Kidney glomerular epithelial cell (primary cell): ENCODE results near the gene DNAJA3.
A peak's percentile ranks its signal among the peaks of the same experiment; 100 is the strongest.

Source experiments
- DNase-seq: peaks from one replicate; lab custom pipeline; 2025; lab: John Stamatoyannopoulos, UW

The DNAJA3 gene

DNA sequence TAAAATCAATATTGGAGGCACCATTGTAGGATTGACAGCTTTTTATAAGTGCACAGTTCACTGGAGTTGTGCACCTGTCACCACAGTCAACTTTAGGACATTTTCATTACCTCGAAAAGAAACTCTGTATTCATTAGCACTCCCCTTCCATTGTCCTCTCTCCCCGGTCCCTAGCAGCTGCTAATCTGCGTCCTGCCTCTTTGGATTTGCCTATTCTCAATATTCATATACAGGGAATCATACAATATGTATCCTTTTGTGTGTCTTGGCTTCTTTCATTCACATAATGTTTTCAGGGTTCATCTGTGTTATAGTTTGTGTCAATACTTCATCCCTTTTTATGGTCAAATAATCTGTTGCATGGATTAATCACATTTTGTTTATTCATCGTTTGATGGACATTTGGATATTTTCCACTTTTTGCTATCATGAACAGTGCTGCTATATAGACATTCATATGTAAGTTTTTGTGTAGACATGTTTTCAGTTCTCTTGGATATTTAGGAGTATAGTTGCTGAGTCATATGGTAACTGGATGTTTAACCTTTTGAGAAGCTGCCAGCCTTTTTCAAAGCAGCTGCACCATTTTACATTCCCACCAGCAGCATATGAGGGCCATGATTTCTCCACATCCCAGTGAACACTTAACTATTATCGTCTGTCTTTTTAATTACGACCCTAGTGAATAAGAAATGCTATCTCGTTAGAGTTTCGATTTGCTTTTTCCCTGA, 9.8 kb downstream of the DNAJA3 start:
- DNase-seq = no peak

DNA sequence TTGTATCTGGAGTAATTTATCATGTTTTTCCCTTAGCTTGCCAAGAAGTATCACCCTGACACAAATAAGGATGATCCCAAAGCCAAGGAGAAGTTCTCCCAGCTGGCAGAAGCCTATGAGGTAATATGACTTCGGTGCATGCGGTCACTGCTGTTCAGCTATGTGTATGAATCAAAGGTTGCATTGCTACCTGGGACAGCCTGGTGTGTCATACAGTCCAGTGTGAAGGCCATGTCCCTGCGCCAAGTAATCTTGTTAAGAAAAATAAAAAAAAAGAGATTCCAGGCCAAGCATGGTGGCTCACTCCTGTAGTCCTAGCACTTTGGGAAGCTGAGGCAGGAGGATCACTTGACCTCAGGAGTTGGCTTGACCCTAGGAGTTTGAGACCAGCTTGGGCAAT, 11.7 kb downstream of the DNAJA3 start:
- DNase-seq = no peak

DNA sequence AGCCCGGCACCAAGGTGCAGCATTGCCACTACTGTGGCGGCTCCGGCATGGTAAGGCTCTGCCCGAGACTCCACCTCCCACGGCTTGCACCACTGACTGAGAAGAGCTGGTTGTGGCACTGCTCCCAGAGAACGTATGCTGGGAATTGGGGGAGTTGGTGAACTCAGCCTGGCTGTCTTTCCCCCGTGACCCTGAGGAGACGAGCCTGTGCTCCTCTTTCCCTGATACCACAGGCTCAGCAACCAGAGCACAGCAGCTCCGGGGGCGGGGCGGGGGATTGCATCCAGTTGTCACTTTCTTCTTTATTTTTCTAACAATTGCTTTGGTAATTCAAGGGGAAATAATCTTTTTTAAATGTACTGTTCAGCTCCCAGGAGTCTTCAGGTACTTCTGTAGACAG, 16.7 kb downstream of the DNAJA3 start:
- DNase-seq = no peak

DNA sequence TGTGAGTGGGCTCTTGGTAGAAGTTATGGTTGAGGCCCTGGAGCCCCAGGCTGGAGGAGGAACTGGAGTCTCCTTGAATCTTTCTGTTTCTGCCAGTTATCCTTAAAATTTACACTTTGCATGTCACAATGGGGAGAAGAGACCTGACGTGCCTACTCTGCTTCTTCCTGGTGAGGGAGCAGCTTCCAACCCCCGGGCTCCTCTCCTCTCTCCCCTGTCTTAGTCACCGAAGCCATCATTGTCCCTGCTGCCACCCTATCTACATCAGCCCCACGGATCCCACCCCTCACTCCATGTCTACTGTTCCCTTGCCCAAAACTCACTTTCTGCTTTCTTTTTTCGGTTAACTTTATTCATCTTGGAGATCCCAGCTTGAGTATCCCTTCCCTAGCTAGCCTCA, 17.6 kb downstream of the DNAJA3 start:
- DNase-seq = no peak

DNA sequence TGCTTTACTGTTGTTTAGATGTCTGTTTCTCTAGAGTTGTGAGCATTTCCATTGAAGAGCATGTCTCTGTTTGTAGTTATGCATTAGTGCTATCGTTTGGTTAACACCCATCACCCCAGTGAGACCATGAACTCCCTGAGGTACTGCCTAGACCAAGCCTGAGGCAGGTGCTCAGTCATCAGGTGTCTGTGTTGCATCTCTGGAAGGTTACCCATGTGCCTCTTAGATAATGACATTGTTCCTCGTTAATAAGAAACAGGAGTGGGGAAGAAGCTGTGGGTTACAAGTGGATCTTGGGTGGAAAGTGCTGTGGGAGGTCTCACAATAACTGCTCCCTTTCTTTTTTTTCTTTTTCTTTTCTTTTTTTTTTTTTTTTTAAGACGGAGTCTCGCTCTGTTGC, 18.3 kb downstream of the DNAJA3 start:
- no peak for DNase-seq

DNA sequence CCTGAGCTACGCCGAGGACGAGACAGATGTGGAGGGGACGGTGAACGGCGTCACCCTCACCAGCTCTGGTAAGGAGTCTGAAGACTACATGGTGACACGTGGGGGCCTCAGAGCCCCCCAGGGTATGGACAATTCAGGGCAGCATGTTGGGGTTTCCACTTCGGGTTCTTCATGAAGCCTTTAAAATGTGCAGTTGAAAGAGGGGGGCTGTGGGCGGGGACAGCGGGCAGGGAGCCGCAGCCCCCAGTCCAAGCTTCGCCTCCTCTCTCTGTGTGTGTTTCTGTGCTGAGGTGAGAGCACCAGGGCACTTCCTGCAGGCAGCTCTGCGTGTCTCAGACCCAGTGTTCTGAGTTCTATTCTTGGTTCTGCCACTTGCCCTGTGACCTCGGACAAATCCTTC, 24.8 kb downstream of the DNAJA3 start:
- no peak for DNase-seq

DNA sequence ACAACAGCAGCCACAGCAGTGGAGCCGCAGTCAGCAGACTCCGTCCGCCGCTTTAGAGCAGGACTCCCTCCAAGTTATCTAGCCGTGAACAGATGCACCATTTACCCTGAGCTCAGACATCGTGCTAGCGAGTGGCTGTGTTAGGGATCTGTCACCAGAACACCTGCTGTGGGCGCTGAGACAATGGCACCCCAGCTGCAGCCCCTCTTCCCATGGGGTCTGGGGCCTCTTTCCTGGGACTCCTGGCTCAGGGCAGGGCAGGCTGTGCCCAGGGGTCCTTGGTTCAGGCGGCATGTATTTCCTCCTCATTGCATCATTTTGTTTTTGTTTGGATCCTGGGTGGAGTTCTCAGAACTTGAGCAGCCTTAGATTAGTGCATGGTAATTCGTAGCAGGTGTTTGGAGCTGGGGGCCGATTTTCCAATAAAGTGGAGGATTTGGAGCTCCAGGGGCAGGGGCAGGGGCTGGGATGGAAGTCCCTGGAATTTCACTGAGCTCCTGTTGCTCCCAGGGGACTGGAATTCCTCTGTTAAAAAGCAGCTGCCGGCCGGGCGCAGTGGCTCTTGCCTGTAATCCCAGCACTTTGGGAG, 25.4 kb downstream of the DNAJA3 start:
- DNase-seq = no peak

DNA sequence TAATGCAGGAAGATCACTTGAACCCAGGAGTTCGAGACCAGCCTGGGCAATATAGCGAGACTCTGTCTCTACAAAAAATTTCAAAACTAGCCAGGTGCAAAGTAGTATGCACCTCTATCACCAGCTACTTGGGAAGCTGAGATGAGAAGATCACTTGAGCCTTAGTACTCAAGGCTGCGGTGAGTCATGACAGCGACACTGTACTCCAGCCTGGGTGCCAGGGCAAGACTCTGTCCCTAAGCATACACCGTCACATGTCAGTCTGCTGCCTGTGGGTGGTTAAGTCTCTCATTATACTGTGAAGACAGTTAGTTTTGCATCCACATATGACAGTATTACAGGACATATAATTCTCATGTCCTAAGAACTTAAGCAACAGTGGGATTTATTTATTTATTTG, 27.0 kb downstream of the DNAJA3 start:
- DNase-seq = no peak

DNA sequence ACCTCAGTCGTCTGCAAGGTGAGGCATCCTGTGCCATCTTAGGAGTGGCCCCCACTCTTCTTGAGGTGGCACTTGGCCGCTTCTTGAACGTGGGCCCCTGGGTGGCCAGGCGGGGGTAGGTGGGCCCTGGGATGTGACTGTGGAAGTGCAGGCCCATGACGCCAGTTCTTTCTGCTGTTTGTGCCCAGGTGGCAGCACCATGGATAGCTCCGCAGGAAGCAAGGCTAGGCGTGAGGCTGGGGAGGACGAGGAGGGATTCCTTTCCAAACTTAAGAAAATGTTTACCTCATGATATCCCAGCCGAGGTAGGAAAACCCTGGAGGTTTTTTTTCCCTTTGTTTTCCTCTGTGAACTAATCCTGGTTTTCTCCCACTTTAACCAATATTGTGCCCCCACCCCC, 29.0 kb downstream of the DNAJA3 start:
- peak; percentile 4 for DNase-seq

DNA sequence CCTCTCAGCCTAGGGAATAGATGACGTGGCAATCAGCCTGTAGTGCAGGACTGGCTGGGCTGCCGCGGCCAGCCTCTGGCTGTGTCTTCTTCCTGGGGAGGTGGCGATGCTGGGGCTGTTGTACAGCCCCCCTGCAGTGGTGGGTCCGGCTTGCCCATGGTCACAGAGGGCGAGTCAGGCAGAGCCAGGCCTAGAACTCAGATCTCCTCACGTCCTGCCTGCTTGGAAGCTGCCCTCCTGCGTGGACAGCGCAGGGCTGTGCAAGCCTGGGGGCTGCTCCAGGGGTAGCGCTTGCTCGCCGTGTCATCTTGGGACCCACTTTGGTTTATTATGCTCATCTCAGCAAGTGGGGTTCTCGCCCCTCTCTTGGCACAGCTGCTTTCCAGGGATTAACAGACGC, 29.4 kb downstream of the DNAJA3 start:
- DNase-seq = no peak

DNA sequence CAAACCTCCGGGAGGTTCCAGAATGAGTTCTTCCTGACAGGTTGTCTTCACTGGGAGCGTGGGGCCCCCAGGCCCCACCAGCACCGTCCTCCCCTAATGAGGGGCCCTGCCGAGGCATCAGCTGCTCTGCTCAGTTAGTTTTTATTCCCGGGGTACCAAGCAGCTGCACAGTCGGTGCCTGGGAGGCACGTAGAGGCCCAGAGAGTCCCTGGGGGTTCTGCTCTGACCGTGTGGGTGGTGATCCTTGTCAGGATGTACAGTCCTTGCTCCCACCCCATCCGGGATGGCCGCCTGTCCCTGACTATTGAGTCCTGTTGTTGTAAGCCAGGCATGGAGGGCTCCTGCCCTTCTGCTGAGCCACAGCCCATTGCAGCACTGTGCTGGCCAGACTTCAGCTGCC, 30.3 kb downstream of the DNAJA3 start:
- DNase-seq = no peak

DNA sequence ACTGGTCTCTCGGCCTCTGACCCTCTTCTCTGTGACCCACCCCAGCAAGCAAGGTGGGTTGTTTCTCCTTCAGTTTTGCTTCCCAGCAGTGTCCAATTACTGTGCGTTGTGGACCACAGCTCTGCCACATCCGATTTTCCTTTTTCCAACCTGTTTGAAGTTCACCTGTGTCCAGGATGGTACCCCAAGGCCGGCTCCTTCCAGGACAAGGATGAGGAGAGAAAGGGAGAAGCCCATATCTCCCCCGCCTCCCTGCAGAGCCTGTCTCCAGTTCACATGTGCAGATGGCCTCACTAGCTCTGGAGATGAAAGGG, 35.2 kb downstream of the DNAJA3 start:
- no peak for DNase-seq

DNA sequence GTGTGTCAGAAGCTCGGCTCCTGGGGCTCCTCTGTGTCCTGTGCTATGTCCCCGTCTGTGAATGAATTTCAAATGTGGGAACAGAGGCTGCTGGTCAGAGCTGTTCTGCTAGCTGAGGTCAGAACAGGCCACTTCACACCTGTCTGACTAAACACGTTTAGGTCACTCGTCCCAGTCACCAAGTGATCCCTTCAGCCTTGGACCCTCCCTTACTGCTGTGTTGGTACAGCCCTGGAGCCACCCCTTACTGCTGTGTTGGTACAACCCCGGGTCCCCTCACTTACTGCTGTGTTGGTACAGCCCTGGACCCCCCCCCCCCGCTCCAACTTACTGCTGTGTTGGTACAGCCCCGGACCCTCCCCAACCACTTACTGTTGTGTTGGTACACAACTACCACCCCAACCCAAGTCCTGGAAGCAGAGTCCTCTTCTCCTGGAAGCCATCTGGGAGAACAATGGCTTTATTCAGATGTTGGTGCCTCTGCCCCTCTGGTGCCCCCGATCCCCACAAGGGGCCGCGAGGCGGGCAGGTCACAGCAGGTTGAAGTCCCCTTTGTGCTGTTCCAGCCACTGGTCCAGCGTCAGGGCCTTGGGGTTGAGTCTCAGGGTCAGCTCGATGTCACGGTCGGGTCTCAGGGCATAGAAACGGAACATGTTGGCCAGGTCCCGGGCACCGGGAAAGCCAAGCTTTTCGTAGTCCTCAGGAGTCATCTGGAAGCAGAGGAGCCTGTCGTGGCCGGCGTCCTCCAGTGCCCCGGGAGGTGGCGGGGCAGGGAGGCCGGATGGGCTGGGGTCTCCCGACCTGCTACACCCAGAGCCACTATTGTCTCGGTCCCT, 35.8 kb downstream of the DNAJA3 start:
- DNase-seq = no peak

DNA sequence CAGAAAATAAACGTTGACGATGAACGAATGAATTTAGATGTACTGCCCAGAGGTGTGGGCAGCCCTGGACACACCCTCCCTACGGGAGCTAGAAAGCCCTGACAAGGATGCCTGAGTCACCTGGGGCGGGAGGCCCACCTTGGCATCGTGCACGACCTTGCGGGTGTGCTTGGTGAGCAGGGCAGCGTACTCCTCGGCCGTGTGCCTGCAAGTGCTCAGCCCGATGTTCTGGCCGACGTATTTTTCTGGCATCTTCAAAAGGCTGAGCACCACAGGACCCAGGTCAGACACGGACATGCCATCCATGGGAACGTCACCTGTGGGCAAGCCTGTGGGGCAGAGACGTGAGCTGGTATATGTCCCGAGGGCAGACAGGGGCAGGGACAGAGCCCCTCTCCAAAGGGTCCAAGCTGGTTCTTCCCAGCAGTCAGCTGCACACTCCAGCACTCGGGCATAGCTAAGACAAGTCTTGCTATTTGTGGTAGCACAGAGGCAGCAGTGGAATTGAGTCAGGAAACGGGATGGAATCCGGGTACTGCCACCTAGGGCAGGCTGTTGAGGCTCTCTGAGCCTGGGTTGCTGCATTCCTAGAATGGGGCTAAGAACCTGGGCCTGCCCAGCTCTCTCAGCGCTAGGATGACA, 38.0 kb downstream of the DNAJA3 start:
- DNase-seq = no peak

DNA sequence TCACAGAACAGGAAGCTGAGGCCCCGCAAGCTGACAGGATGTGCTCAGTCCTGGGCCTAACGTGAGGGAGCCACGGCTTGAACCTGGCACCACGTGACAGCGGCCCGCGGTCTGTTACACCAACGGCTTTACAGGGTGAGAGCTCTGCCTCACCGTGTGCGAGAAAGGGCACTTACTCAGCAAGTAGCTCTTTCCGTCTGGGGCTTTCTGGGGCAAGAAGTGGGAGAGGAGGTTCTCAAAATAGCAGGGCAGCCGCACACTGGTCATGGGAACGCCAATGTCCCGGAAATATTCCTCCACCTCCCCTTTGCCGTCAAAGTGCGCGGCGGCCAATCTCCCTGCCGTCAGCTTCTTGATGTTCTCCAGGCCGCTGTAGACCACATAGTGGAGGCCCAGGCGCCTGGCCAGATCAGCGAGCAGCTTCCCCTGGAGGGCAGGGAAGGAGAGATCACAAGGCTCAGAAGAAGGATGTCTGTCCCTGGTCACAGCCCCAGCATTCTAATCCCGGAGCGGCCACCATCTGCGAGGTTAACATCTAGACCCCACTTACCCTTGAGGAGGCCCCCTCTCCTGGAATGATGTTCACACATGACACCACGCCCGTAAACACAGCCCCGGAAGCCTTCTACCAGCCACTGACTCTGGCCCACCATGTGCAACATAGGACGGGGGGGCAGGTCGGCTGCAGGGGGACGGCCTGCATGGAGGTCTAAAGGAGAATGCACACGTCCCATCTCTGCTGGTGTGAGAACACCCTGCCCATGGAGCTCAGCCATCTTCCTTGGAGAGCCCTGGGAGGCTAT, 40.5 kb downstream of the DNAJA3 start:
- DNase-seq = no peak

DNA sequence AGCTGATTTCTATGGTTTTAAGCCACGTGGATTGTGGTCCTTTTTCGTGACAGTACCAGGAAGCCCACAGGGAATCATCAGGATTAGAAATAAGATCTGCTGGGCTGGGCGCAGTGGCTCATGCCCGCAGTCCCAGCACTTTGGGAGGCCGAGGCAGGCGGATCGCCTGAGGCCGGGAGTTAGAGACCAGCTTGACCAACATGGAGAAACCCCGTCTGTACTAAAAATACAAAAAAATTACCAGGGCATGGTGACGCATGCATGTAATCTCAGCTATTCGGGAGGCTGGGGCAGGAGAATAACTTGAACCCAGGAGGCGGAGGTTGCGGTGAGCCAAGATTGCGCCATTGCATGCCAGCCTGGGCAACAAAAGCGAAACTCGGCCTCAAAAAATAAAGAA, 42.2 kb downstream of the DNAJA3 start:
- no peak for DNase-seq

DNA sequence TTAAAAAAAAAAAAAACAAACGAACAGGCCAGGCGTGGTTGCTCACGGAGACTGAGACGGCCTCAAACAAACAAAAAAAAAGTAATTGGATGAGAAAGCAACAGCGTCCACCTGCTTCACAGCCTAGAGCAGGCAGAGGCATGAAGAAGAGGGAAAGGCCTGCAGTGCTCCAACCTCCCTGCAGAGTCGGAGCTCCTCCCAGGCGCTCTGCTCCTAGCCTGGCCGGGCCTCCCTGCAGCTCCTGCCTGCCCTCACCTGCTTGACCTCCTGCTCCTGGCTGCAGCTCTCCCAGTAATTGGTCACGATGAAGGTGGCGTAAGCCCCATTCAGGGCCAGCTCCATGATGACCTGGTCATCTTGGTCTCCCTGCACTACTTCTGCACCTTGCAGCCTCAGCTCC, 43.3 kb downstream of the DNAJA3 start:
- no peak for DNase-seq

DNA sequence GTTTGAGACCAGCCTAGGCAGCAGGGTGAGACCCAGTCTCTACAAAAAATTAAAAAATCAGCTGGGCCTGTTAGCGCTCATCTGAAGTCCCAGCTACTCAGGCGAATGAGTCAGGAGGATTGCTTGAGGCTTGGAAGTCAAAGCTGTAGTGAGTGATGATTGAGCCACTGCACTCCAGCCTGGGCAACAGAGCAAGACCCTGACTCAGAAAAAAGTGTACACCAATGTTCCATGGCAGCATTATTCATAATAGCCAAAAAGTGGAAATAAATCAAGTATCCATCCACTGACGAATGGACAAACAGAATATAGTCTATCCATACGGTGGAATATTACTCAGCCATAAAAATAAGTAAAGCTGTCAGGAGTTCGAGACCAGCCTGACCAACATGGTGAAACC, 46.2 kb downstream of the DNAJA3 start:
- DNase-seq = no peak

DNA sequence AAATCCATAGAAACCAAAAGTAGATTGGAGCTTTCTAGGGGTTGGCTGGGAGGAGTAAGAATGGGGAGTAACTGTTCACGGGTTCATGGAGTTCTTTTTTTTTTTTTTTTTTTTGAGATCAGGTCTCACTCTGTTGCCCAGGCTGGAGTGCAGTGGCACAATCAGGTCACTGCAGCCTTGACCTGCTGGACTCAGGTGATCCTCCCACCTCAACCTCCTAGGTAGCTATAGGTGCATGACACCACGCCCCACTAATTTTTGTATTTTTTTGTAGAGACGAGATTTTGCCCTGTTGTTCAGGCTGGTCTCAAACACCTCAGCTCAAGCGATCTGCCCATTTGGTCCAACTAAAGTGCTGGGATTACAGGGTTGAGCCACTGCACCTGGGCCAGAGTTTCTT, 47.2 kb downstream of the DNAJA3 start:
- no peak for DNase-seq

DNA sequence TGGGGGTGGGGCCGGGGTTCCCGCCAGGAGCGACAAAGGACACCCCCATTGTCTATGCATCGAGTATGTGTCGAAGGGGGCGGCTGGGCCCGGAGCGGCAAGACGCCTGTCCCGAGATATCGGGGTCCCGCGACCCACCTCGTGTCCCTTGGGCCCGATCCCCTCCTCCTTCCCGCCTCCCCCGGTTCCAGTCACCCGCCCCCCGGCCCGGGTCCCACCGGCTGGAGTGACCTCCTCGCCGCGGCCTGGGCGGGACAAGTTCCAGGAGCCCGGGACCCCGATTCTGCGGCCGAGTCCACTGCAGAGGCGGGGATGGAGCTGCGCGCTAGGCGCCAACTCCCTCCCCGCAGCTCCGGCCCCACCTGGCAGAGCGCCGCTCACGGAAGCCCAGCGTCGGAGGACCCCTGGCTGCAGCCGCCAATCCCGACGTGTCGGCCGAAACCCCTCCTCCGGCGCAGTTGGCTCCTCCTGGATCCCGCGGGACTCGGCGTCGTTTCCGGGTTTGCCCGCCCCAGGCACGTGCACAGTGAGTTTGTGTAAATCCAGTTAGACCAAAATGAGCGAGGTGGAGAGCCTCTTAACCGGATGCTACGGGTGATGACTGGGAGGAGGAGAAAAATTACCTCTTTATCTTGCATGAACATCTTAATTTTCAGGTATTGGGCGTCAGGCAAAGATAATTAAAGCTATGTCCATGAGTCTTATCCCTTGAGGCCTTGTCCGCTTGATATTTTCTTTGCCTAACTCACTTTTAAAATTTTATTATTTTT, 48.7 kb downstream of the DNAJA3 start, which contains the start of gene NMRAL1:
Gene NMRAL1, minus strand, starts transcription at position 434 of the 770 bp plus-strand sequence. CDS start 493 bp downstream, outside the sequence.
- peak; percentile 62 for DNase-seq
